Liver (tissue), 9 donors: ENCODE results near the gene ZNF296. TPM values are rescaled to one million over a fixed set of nuclear protein-coding genes. Genes with fewer than 3 reads are reported as not detected.

Source experiments
- DNase-seq: peaks from one replicate; pipeline ENCODE4 v3.0.0-alpha.2; 2017; ENCODE audit warnings: low spot score
- H3K27ac ChIP-seq, 2 donors: one replicate each; pipeline ENCODE4 v1.7.0; 2013; ENCODE audit warnings: inconsistent platforms in 2 of 2, low read length in 2 of 2, control low read depth in 1 of 2, low read depth in 1 of 2, mild to moderate bottlenecking in 1 of 2
- H3K27me3 ChIP-seq, 4 donors: one replicate each; pipeline versions ENCODE4 v1.6.1 to v1.7.0; 2013; ENCODE audit warnings: low read length in 3 of 4, inconsistent platforms in 1 of 4, mild to moderate bottlenecking in 1 of 4, moderate library complexity in 1 of 4; ENCODE audit not compliant: control insufficient read depth in 4 of 4, insufficient read depth in 4 of 4
- H3K36me3 ChIP-seq, 4 donors: one replicate each; pipeline versions ENCODE4 v1.6.1 to v1.7.0; 2013; ENCODE audit warnings: low read length in 3 of 4, mild to moderate bottlenecking in 3 of 4, low read depth in 1 of 4, moderate library complexity in 1 of 4; ENCODE audit not compliant: control insufficient read depth in 4 of 4, insufficient read depth in 3 of 4
- H3K4me1 ChIP-seq, 4 donors: one replicate each; pipeline versions ENCODE4 v1.6.1 to v1.7.0; 2013; ENCODE audit warnings: low read length in 3 of 4, mild to moderate bottlenecking in 3 of 4, moderate library complexity in 1 of 4; ENCODE audit not compliant: control insufficient read depth in 4 of 4, insufficient read depth in 4 of 4
- H3K4me3 ChIP-seq, 3 donors: one replicate each; pipeline versions ENCODE4 v1.6.1 to v1.7.0; 2013; ENCODE audit warnings: low read length in 3 of 3, control low read depth in 1 of 3, low read depth in 1 of 3, mild to moderate bottlenecking in 1 of 3
- H3K9ac ChIP-seq, 2 donors: one replicate each; pipeline ENCODE4 v1.7.0; 2013; ENCODE audit warnings: low read length in 2 of 2, mild to moderate bottlenecking in 2 of 2, moderate library complexity in 2 of 2, control low read depth in 1 of 2, low read depth in 1 of 2
- H3K9me3 ChIP-seq, 4 donors: one replicate each; pipeline versions ENCODE4 v1.6.1 to v1.7.0; 2013; ENCODE audit warnings: low read length in 3 of 4; ENCODE audit not compliant: control insufficient read depth in 4 of 4
- EGR1 ChIP-seq, 2 donors: IDR thresholded peaks; 2 replicates each; pipeline ENCODE4 v1.6.1; 2016 to 2018; ENCODE audit warnings: antibody characterized with exemption in 2 of 2, low read depth in 2 of 2
- FOXA1 ChIP-seq: IDR thresholded peaks from 2 replicates; pipeline ENCODE4 v1.6.1; 2016; ENCODE audit warnings: antibody characterized with exemption
- FOXA2 ChIP-seq: IDR thresholded peaks from 2 replicates; pipeline ENCODE4 v1.6.1; 2016; ENCODE audit warnings: antibody characterized with exemption
- GABPA ChIP-seq, 2 donors: IDR thresholded peaks in 1 of 2; conservative IDR thresholded peaks in 1 of 2; 2 replicates each; pipeline ENCODE4 v1.6.1; 2016; ENCODE audit warnings: antibody characterized with exemption in 2 of 2, mild to moderate bottlenecking in 1 of 2, moderate library complexity in 1 of 2
- HNF4A ChIP-seq, 2 donors: conservative IDR thresholded peaks; 2 replicates each; pipeline ENCODE4 v1.6.1; 2016; ENCODE audit warnings: antibody characterized with exemption in 2 of 2, mild to moderate bottlenecking in 2 of 2
- HNF4G ChIP-seq: IDR thresholded peaks from 2 replicates; pipeline ENCODE4 v1.6.1; 2016; ENCODE audit warnings: antibody characterized with exemption
- JUND ChIP-seq, 2 donors: IDR thresholded peaks; 2 replicates each; pipeline ENCODE4 v1.6.1; 2016; ENCODE audit warnings: antibody characterized with exemption in 2 of 2
- NR2F2 ChIP-seq: IDR thresholded peaks from 2 replicates; pipeline ENCODE4 v1.6.1; 2016; ENCODE audit warnings: antibody characterized with exemption
- RAD21 ChIP-seq, 2 donors: IDR thresholded peaks; 2 replicates each; pipeline ENCODE4 v1.6.1; 2016; ENCODE audit warnings: antibody characterized with exemption in 2 of 2, mild to moderate bottlenecking in 2 of 2
- RXRA ChIP-seq, 2 donors: IDR thresholded peaks; 2 replicates each; pipeline ENCODE4 v1.6.1; 2017 to 2018; ENCODE audit warnings: antibody characterized with exemption in 2 of 2, mild to moderate bottlenecking in 1 of 2
- SP1 ChIP-seq: IDR thresholded peaks from 2 replicates; pipeline ENCODE4 v1.6.1; 2018; ENCODE audit warnings: antibody characterized with exemption, mild to moderate bottlenecking
- TAF1 ChIP-seq: conservative IDR thresholded peaks from 2 replicates; pipeline ENCODE4 v1.6.1; 2016; ENCODE audit warnings: antibody characterized with exemption, mild to moderate bottlenecking
- YY1 ChIP-seq: IDR thresholded peaks from 2 replicates; pipeline ENCODE4 v1.6.1; 2016; ENCODE audit warnings: antibody characterized with exemption, mild to moderate bottlenecking
- WGBS: extraction: QIAGEN DNeasy Blood & Tissue Kit; methylation state at CpG from one replicate; pipeline ENCODE4 v1.1.7; 2013; 5-methylcytosine and 5-hydroxymethylcytosine counted together
- polyA plus RNA-seq, 2 donors: library from polyadenylated mRNA; stranded (reverse) in 1 of 2; unstranded in 1 of 2; fragments of 200-250 nt in 1 of 2; fragments of >200 nt in 1 of 2; fragmentation: Nextera tagmentation in 1 of 2; extraction: Ambion mirVana in 1 of 2; gene quantifications; one replicate each; pipeline versions ENCODE4 v1.2.1 to v1.2.3, GENCODE V29; 2013 to 2015
- total RNA-seq, 2 donors: library from RNA; depleted of rRNA; stranded (reverse); fragments of >200 nt; gene quantifications; one replicate each; pipeline ENCODE4 v1.2.3, GENCODE V29; 2014
- TF ChIP-seq, protein P1 (sequence below): IDR thresholded peaks from 2 replicates; pipeline ENCODE4 v1.6.1; 2016; ENCODE audit warnings: antibody characterized with exemption, mild to moderate bottlenecking
- TF ChIP-seq, protein P2 (sequence below): fragments of 150-350 bp; IDR thresholded peaks from 2 replicates; pipeline ENCODE4 v1.5.1; 2017; ENCODE audit warnings: improper control_type of control experiment, low read depth, low read length; ENCODE audit not compliant: missing input control
- TF ChIP-seq, protein P3 (sequence below): IDR thresholded peaks from 2 replicates; pipeline ENCODE4 v1.6.1; 2016; ENCODE audit warnings: antibody characterized with exemption
- TF ChIP-seq, protein P4 (sequence below): IDR thresholded peaks from 2 replicates; pipeline ENCODE4 v1.6.1; 2016; ENCODE audit warnings: antibody characterized with exemption
- TF ChIP-seq, protein P5 (sequence below): IDR thresholded peaks from 2 replicates; pipeline ENCODE4 v1.6.1; 2016; ENCODE audit warnings: antibody characterized with exemption
- donor health status: healthy.
- donor health status: healthy.
- donor health status: healthy.
- donor health status: healthy.
- donor health status: healthy.

ZNF296 gene
- total and polyA plus RNA-seq, 4 donors, result 0.16 to 0.42 (median 0.17) TPM; not detected in 1

DNA sequence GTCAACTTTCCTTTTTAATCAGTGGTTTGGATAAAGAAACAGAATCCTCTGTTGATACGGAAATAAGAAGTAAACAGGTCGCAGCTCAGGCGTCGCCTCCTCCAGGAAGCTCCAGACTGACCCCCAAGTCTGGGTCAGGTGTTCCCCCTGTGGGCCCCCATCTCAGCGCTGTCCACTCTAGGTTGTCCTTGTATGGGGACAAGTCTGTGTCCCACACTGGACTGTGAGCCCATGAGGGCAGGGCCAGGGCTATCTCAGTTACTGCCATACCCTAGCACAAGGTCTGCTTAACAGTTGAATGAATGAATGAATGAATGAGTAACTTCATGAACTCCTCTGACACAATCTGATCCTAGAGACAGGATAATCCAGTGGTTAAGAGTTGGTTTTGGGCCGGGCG lies 29.9 kb downstream of the ZNF296 start:
- no peak for TF ChIP-seq HNF4G
- peaks cover 16 to 79% (median 69%) of the 10 kb centered on the region in 4 donors for H3K4me1 ChIP-seq
- H3K9me3 ChIP-seq, result no peaks in the 10 kb centered on the region
- H3K27me3 ChIP-seq, result no peaks in the 10 kb centered on the region
- H3K36me3 ChIP-seq, result peaks cover 0 to 16% (median 6%) of the 10 kb centered on the region in 4 donors
- 62% methylated on average over 7 of the region's 7 CpGs for WGBS
- peak overlapping the region in 1 of 2 donors; percentile 25 for H3K9ac ChIP-seq
- DNase-seq, result no peak
- H3K4me3 ChIP-seq, result peak overlapping the region in 1 of 3 donors; percentile 27
- H3K27ac ChIP-seq, result peak overlapping the region; percentile 67 to 78

DNA sequence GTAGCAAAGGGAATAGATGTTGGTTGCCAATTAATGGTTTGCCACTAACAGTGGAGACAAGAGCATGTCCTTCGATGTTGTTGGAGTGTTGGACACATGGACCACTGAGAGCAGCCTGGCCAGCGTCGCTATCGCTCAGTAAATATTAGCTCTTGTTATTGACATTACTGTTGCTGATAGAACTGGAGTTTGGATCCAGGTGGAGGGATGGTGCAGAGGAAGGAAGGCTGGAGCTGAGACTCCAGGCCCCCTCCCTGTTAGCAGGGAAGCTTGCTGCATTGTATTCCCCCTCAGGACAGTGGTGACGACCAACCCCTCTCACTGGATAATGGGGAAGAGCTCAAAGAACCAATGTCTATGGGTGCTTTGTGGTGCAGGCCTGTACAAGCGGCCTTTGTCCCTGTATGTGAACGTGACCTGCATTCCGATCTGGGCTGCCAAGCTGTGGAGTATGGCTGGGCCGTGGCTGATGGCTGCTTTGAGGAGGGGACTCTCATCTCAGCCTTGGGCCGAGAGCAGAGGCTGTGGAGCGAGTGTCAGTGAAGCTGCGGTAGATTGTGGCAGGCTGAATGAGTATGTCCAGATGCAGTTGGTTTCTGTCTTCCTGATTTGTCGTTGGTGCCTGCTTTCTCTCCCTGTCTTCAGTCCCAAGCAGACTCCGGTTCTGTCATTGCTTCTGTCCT lies 30.5 kb downstream of the ZNF296 start:
- 30% methylated on average over 14 of the region's 14 CpGs for WGBS
- Histone ChIP-seq H3K27me3 (no peaks in the 10 kb centered on the region), H3K4me1 (peaks cover 16 to 78% (median 73%) of the 10 kb centered on the region in 4 donors), H3K9me3 (no peaks in the 10 kb centered on the region), H3K36me3 (peaks cover 0 to 16% (median 8%) of the 10 kb centered on the region in 4 donors), H3K4me3 (peak overlapping the region in 1 of 3 donors; percentile 27), H3K27ac (peak overlapping the region; percentile 67 to 78), H3K9ac (peak overlapping the region in 1 of 2 donors; percentile 19)
- no peak for DNase-seq
- TF ChIP-seq TAF1 (no peak), FOXA2 (peak; percentile 100), RAD21 (IDR thresholded peaks at IDR 0.05) (peak; percentile 32 to 40), HNF4A (conservative IDR thresholded peaks at IDR 0.05) (peak; percentile 82 to 86), YY1 (peak; percentile 79), GABPA (IDR thresholded peaks at IDR 0.05 in 1 of 2, conservative IDR thresholded peaks at IDR 0.05 in 1 of 2) (peak in 1 of 2 donors; percentile 73), HNF4G (peak; percentile 67), RXRA (IDR thresholded peaks at IDR 0.05) (peak; percentile 72 to 88), JUND (IDR thresholded peaks at IDR 0.05) (peak; percentile 31 to 38), FOXA1 (peak; percentile 99), SP1 (peak; percentile 80), NR2F2 (no peak), EGR1 (IDR thresholded peaks at IDR 0.05; ENCODE audit: low read depth in 2 of 2) (no peak)
- TF ChIP-seq, protein P1, sequence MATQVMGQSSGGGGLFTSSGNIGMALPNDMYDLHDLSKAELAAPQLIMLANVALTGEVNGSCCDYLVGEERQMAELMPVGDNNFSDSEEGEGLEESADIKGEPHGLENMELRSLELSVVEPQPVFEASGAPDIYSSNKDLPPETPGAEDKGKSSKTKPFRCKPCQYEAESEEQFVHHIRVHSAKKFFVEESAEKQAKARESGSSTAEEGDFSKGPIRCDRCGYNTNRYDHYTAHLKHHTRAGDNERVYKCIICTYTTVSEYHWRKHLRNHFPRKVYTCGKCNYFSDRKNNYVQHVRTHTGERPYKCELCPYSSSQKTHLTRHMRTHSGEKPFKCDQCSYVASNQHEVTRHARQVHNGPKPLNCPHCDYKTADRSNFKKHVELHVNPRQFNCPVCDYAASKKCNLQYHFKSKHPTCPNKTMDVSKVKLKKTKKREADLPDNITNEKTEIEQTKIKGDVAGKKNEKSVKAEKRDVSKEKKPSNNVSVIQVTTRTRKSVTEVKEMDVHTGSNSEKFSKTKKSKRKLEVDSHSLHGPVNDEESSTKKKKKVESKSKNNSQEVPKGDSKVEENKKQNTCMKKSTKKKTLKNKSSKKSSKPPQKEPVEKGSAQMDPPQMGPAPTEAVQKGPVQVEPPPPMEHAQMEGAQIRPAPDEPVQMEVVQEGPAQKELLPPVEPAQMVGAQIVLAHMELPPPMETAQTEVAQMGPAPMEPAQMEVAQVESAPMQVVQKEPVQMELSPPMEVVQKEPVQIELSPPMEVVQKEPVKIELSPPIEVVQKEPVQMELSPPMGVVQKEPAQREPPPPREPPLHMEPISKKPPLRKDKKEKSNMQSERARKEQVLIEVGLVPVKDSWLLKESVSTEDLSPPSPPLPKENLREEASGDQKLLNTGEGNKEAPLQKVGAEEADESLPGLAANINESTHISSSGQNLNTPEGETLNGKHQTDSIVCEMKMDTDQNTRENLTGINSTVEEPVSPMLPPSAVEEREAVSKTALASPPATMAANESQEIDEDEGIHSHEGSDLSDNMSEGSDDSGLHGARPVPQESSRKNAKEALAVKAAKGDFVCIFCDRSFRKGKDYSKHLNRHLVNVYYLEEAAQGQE, result peak; percentile 66
- TF ChIP-seq, protein P2, sequence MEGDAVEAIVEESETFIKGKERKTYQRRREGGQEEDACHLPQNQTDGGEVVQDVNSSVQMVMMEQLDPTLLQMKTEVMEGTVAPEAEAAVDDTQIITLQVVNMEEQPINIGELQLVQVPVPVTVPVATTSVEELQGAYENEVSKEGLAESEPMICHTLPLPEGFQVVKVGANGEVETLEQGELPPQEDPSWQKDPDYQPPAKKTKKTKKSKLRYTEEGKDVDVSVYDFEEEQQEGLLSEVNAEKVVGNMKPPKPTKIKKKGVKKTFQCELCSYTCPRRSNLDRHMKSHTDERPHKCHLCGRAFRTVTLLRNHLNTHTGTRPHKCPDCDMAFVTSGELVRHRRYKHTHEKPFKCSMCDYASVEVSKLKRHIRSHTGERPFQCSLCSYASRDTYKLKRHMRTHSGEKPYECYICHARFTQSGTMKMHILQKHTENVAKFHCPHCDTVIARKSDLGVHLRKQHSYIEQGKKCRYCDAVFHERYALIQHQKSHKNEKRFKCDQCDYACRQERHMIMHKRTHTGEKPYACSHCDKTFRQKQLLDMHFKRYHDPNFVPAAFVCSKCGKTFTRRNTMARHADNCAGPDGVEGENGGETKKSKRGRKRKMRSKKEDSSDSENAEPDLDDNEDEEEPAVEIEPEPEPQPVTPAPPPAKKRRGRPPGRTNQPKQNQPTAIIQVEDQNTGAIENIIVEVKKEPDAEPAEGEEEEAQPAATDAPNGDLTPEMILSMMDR, result no peak
- TF ChIP-seq, protein P3, sequence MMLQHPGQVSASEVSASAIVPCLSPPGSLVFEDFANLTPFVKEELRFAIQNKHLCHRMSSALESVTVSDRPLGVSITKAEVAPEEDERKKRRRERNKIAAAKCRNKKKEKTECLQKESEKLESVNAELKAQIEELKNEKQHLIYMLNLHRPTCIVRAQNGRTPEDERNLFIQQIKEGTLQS, result no peak
- TF ChIP-seq, protein P4, sequence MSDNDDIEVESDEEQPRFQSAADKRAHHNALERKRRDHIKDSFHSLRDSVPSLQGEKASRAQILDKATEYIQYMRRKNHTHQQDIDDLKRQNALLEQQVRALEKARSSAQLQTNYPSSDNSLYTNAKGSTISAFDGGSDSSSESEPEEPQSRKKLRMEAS, result peak; percentile 85
- TF ChIP-seq, protein P5, sequence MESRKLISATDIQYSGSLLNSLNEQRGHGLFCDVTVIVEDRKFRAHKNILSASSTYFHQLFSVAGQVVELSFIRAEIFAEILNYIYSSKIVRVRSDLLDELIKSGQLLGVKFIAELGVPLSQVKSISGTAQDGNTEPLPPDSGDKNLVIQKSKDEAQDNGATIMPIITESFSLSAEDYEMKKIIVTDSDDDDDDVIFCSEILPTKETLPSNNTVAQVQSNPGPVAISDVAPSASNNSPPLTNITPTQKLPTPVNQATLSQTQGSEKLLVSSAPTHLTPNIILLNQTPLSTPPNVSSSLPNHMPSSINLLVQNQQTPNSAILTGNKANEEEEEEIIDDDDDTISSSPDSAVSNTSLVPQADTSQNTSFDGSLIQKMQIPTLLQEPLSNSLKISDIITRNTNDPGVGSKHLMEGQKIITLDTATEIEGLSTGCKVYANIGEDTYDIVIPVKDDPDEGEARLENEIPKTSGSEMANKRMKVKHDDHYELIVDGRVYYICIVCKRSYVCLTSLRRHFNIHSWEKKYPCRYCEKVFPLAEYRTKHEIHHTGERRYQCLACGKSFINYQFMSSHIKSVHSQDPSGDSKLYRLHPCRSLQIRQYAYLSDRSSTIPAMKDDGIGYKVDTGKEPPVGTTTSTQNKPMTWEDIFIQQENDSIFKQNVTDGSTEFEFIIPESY, result peak; percentile 74
